Measurements from ENCODE around the gene ANP32E. TPM values are rescaled to one million over a fixed set of nuclear protein-coding genes. Genes with fewer than 3 reads are reported as not detected.

Gene ANP32E
- total RNA-seq, 2 donors from 2014 or later: 9.8 to 13.5 TPM

DNA sequence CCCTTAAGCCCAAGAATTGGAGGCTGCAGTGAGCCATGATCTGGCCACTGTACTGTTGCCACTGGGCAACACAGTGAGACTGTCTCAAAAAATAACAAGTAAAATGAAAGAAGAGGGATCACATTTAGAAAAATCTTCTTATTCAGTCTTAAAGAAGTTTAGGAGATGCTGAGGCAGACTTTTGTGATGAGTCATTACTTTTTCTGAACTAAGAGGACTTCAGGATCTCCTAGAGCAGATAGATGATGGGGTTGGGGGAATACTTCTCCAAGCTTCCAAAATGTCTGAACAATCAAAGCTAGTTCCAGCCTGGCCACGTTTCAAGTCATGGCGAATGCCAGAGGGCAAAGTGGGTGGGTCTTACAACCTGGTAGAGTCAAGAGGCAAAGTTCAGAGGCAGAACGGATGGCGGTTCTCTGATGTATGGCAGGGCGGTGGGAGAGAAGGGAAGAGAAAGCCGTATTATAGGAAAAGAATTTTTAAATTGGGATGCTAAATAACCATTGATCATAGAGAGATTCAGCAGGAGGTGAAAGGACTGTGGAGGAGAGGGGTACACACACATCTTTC lies 44.3 kb upstream of the ANP32E start:
- intact Hi-C loops (cut with DNase I): loop anchor here (1.0 kb wide), 1 partner anchor 24 kb away; no protein-coding TSS in a partner anchor
- 78% methylated on average over 6 of the region's 6 CpGs for WGBS
- H3K4me1 ChIP-seq (replicated peaks): peaks cover 6% of the 10 kb centered on the region
- H3K4me3 ChIP-seq: no peak overlapping the region
- TF ChIP-seq, protein P1, sequence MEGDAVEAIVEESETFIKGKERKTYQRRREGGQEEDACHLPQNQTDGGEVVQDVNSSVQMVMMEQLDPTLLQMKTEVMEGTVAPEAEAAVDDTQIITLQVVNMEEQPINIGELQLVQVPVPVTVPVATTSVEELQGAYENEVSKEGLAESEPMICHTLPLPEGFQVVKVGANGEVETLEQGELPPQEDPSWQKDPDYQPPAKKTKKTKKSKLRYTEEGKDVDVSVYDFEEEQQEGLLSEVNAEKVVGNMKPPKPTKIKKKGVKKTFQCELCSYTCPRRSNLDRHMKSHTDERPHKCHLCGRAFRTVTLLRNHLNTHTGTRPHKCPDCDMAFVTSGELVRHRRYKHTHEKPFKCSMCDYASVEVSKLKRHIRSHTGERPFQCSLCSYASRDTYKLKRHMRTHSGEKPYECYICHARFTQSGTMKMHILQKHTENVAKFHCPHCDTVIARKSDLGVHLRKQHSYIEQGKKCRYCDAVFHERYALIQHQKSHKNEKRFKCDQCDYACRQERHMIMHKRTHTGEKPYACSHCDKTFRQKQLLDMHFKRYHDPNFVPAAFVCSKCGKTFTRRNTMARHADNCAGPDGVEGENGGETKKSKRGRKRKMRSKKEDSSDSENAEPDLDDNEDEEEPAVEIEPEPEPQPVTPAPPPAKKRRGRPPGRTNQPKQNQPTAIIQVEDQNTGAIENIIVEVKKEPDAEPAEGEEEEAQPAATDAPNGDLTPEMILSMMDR (IDR thresholded peaks at IDR 0.05): no peak
- TF ChIP-seq POLR2AphosphoS5 (IDR thresholded peaks at IDR 0.05): no peak
- no peak for TF ChIP-seq POLR2A (IDR thresholded peaks at IDR 0.05)
- H3K9me3 ChIP-seq: no peaks in the 10 kb centered on the region
- H3K27me3 ChIP-seq (replicated peaks; ENCODE audit: insufficient read depth): no peaks in the 10 kb centered on the region
- DNase-seq (ENCODE audit: low spot score): no peak
- H3K27ac ChIP-seq: peak overlapping the region; percentile 73 to 81
- H3K36me3 ChIP-seq: no peaks in the 10 kb centered on the region

DNA sequence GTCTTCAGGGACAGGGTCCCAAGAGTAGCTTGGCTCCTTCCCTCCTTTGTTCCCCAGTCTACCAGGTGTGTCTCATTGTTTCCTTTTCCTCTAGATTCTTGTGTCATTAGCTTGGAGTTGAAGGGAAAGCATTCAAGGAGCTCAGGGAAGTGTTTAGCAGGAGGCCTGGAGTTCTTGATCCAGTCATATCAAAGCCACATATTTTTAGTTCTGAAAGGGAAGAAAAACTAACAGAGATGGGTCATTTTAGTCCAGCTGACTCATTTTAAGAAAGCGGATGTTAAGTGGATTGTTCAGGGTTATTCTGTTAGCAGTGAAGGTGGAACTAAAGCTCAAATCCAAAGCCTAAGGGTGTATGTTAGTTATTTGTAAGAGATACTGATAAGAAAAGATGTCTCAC lies 37.4 kb upstream of the ANP32E start:
- no peaks in the 10 kb centered on the region for H3K27me3 ChIP-seq (replicated peaks; ENCODE audit: insufficient read depth)
- H3K27ac ChIP-seq: peak overlapping the region in 1 of 2 donors; percentile 56
- no peaks in the 10 kb centered on the region for H3K9me3 ChIP-seq
- no peaks in the 10 kb centered on the region for H3K36me3 ChIP-seq
- DNase-seq (ENCODE audit: low spot score): no peak
- no peaks in the 10 kb centered on the region for H3K4me1 ChIP-seq (replicated peaks)
- WGBS: 71% methylated on average over 1 of the region's 1 CpG
- TF ChIP-seq, protein P1 (IDR thresholded peaks at IDR 0.05): no peak
- TF ChIP-seq POLR2A (IDR thresholded peaks at IDR 0.05) (no peak), POLR2AphosphoS5 (IDR thresholded peaks at IDR 0.05) (no peak)
- H3K4me3 ChIP-seq: no peak overlapping the region
- intact Hi-C loops (cut with DNase I): no loop called here

DNA sequence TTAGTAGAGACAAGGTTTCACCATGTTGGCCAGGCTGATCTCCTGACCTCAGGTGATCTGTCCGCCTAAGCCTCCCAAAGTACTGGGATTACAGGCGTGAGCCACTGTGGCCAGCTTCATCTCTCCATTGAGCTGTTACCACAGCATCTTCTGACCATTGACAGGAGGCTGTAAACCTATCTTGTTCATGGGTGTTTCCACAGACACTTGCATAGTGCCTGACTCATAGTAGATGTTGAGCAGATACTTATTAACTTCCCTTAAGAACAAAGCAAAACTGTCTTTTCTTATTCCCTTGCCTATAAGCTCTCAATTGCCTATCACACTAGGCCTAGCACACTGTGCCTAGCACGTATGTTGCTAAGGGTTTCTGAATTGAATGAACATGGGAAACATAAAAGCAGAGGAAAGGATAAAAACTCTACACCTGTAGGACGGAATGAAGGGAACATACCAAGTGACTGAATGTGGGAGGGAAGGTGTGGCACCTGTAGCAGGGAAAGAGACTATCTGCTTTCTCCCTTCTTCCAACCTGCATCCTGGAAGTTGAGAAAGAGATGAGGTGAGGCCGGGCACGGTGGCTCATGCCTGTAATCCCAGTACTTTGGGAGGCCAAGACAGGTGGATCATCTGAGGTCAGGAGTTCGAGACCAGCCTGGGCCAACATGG lies 35.5 kb upstream of the ANP32E start:
- no peak for DNase-seq (ENCODE audit: low spot score)
- TF ChIP-seq POLR2AphosphoS5 (IDR thresholded peaks at IDR 0.05) (no peak), POLR2A (IDR thresholded peaks at IDR 0.05) (no peak)
- TF ChIP-seq, protein P1 (IDR thresholded peaks at IDR 0.05): no peak
- intact Hi-C loops (cut with DNase I): no loop called here
- no peaks in the 10 kb centered on the region for H3K27me3 ChIP-seq (replicated peaks; ENCODE audit: insufficient read depth)
- WGBS: 92% methylated on average over 7 of the region's 7 CpGs
- H3K36me3 ChIP-seq: peaks cover 1% of the 10 kb centered on the region in 2 donors
- peak overlapping the region in 1 of 2 donors; percentile 53 for H3K27ac ChIP-seq
- H3K4me3 ChIP-seq: no peak overlapping the region
- no peaks in the 10 kb centered on the region for H3K9me3 ChIP-seq
- H3K4me1 ChIP-seq (replicated peaks): peaks cover 7% of the 10 kb centered on the region

DNA sequence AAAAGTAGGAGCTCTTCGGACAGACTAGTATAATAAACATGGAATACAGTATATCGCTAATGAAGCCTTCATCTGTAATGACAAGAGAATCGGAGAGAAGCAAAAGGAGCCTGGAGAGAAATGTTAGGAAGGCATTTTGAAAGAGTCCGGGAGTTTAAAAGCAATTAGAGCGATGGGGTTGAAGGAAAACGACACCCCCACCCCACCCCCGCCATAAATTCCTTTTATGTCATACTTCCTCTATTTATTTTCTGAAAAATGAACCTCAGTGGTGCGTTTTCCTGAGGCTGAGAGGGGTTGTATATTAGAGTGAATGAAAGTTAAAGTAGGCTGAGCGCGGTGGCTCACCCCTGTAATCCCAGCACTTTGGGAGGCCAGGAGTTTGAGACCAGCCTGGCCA lies 33.5 kb upstream of the ANP32E start:
- no peaks in the 10 kb centered on the region for H3K27me3 ChIP-seq (replicated peaks; ENCODE audit: insufficient read depth)
- H3K36me3 ChIP-seq: peaks cover 8 to 14% of the 10 kb centered on the region in 2 donors
- no peak for TF ChIP-seq POLR2A (IDR thresholded peaks at IDR 0.05)
- TF ChIP-seq, protein P1 (IDR thresholded peaks at IDR 0.05): no peak
- TF ChIP-seq POLR2AphosphoS5 (IDR thresholded peaks at IDR 0.05): no peak
- H3K9me3 ChIP-seq: no peaks in the 10 kb centered on the region
- intact Hi-C loops (cut with DNase I): no loop called here
- peak overlapping the region; percentile 86 to 89 for H3K27ac ChIP-seq
- peaks cover 7% of the 10 kb centered on the region for H3K4me1 ChIP-seq (replicated peaks)
- WGBS: 28% methylated on average over 10 of the region's 10 CpGs
- H3K4me3 ChIP-seq: peak overlapping the region; percentile 75 to 87
- DNase-seq (ENCODE audit: low spot score): no peak

Measured in prostate gland (tissue), 2 donors.